Ishikawa (cell line): ENCODE measurements around the gene FGF18.
A peak's percentile ranks its signal among the peaks of the same experiment; 100 is the strongest.

ENCODE experiments used
- CEBPB ChIP-seq: IDR thresholded peaks from 2 replicates; pipeline ENCODE4 v1.6.1; 2012
- CREB1 ChIP-seq: IDR thresholded peaks from 2 replicates; pipeline ENCODE4 v1.6.1; 2012; ENCODE audit warnings: low read depth
- EGR1 ChIP-seq: IDR thresholded peaks from 2 replicates; pipeline ENCODE4 v1.6.1; 2012
- EP300 ChIP-seq: IDR thresholded peaks from 2 replicates; pipeline ENCODE4 v1.6.1; 2012; ENCODE audit warnings: borderline replicate concordance
- MAX ChIP-seq: IDR thresholded peaks from 2 replicates; pipeline ENCODE4 v1.6.1; 2012
- NFIC ChIP-seq: IDR thresholded peaks from 2 replicates; pipeline ENCODE4 v1.6.1; 2012
- RAD21 ChIP-seq: IDR thresholded peaks from 2 replicates; pipeline ENCODE4 v1.6.1; 2012; ENCODE audit warnings: low read depth
- REST ChIP-seq: IDR thresholded peaks from 2 replicates; pipeline ENCODE4 v1.6.1; 2012; ENCODE audit warnings: low read depth, mild to moderate bottlenecking
- TAF1 ChIP-seq: IDR thresholded peaks from 2 replicates; pipeline ENCODE4 v1.6.1; 2012; ENCODE audit warnings: low read depth, mild to moderate bottlenecking
- TCF12 ChIP-seq: IDR thresholded peaks from 2 replicates; pipeline ENCODE4 v1.6.1; 2012; ENCODE audit warnings: low read depth
- TEAD4 ChIP-seq: IDR thresholded peaks from 2 replicates; pipeline ENCODE4 v1.6.1; 2012
- USF1 ChIP-seq: IDR thresholded peaks from 2 replicates; pipeline ENCODE4 v1.6.1; 2012
- YY1 ChIP-seq: IDR thresholded peaks from 2 replicates; pipeline ENCODE4 v1.6.1; 2012; ENCODE audit warnings: low read depth
- ZBTB7A ChIP-seq: IDR thresholded peaks from 2 replicates; pipeline ENCODE4 v1.6.1; 2012; ENCODE audit warnings: low read depth

GRCh38 chr5:171455522-171455921, 36.1 kb downstream of the FGF18 start:
- TF ChIP-seq EP300 (no peak), CEBPB (no peak), TCF12 (no peak), YY1 (no peak), MAX (no peak), RAD21 (no peak), NFIC (no peak), CREB1 (no peak), ZBTB7A (no peak), REST (no peak), TAF1 (no peak), EGR1 (no peak), USF1 (0 out of 2 replicates have a peak, but pooled peaks have one; percentile 38), TEAD4 (no peak)
